Endothelial cell of umbilical vein (primary cell): ENCODE measurements around the gene KRT81. TPM values are rescaled to one million over a fixed set of nuclear protein-coding genes. Genes with fewer than 3 reads are reported as not detected.

Source experiments
- BruUV-seq: library from RNA; stranded (reverse); fragments of 400-500 nt; replicated peaks from 2 replicates; lab custom pipeline; 2021; lab: Mats Ljungman, UMichigan
- CTCF ChIA-PET: fragments of 300-600, 350-600 bp; sonication (Branson Sonifier 250); formaldehyde crosslinking; loops from one replicate; lab custom pipeline; 2021; ENCODE audit warnings: antibody characterized with exemption, inconsistent platforms; lab: Charles Lee
- POLR2A ChIA-PET: fragments of 300-600, 350-600 bp; sonication (Branson Sonifier 250); formaldehyde crosslinking; loops from one replicate; lab custom pipeline; 2021; ENCODE audit warnings: antibody characterized with exemption, inconsistent platforms; lab: Charles Lee
- DNase-seq: peaks from one replicate; pipeline ENCODE4 v3.0.0-alpha.2; 2011; ENCODE audit warnings: low read depth, low spot score
- FAIRE-seq: peaks from 2 replicates; lab custom pipeline; 2011; peaks lifted over from hg19 to GRCh38; lab: Jason Lieb, UNC
- H2AFZ ChIP-seq: 2 replicates; pipeline ENCODE4 v1.6.0; 2012; ENCODE audit warnings: low read depth, low read length, control low read depth, inconsistent platforms
- H3K27ac ChIP-seq: 2 replicates; pipeline ENCODE4 v1.5.1; 2011; ENCODE audit warnings: low read depth, mild to moderate bottlenecking, control low read depth, low read length, moderate library complexity; ENCODE audit not compliant: insufficient read depth
- H3K27me3 ChIP-seq, 2 experiments: 2 replicates each; pipeline versions ENCODE4 v1.6.0 to v1.6.1; 2011; ENCODE audit warnings: low read length in 2 of 2, mixed read lengths in 1 of 2; ENCODE audit not compliant: control insufficient read depth in 2 of 2, insufficient read depth in 2 of 2
- H3K36me3 ChIP-seq, 2 experiments: 2 replicates in 1 of 2; 3 replicates in 1 of 2; pipeline ENCODE4 v1.5.1; 2011; ENCODE audit warnings: low read length in 2 of 2, mild to moderate bottlenecking in 1 of 2, moderate library complexity in 1 of 2; ENCODE audit not compliant: control insufficient read depth in 2 of 2, insufficient read depth in 2 of 2; ENCODE audit errors: extremely low read depth in 1 of 2
- H3K4me1 ChIP-seq: 3 replicates; pipeline ENCODE4 v1.5.1; 2011; ENCODE audit warnings: mild to moderate bottlenecking, low read length; ENCODE audit not compliant: control insufficient read depth, insufficient read depth; ENCODE audit errors: extremely low read depth
- H3K4me2 ChIP-seq: 2 replicates; pipeline ENCODE4 v1.6.1; 2011; ENCODE audit warnings: low read length, control low read depth, mixed read lengths; ENCODE audit not compliant: insufficient read depth
- H3K4me3 ChIP-seq, 3 experiments: fragments of 200-600 bp in 1 of 3; sonication (generic), shearing (Covaris generic) in 1 of 3; replicated peaks in 1 of 3; 2 replicates each; pipeline ENCODE4 v1.5.1; 2011 to 2016; ENCODE audit warnings: control low read depth in 3 of 3, low read length in 3 of 3, mild to moderate bottlenecking in 2 of 3, inconsistent platforms in 1 of 3, low read depth in 1 of 3, moderate library complexity in 1 of 3; ENCODE audit not compliant: insufficient read depth in 1 of 3
- H3K79me2 ChIP-seq: 2 replicates; pipeline ENCODE4 v1.6.0; 2012; ENCODE audit warnings: low read length, inconsistent platforms; ENCODE audit not compliant: control insufficient read depth, insufficient read depth
- H3K9ac ChIP-seq: replicated peaks from 2 replicates; pipeline ENCODE3; 2011; ENCODE audit warnings: low read length, control low read depth; ENCODE audit not compliant: insufficient read depth; ENCODE audit errors: extremely low read depth
- H3K9me1 ChIP-seq: replicated peaks from 3 replicates; pipeline ENCODE4 v1.6.0; 2011; ENCODE audit warnings: mild to moderate bottlenecking, low read length; ENCODE audit not compliant: control insufficient read depth, insufficient read depth; ENCODE audit errors: extremely low read depth
- H3K9me3 ChIP-seq: replicated peaks from 2 replicates; pipeline ENCODE4 v1.5.1; 2012; ENCODE audit warnings: low read length, inconsistent platforms; ENCODE audit not compliant: control insufficient read depth, insufficient read depth
- H4K20me1 ChIP-seq: replicated peaks from 2 replicates; pipeline ENCODE3; 2011; ENCODE audit warnings: mild to moderate bottlenecking, low read length; ENCODE audit not compliant: control insufficient read depth, insufficient read depth; ENCODE audit errors: extremely low read depth
- CTCF ChIP-seq, 2 donors: IDR thresholded peaks; 1 replicate in 1 of 2; 2 replicates in 1 of 2; pipeline ENCODE4 v1.5.1; 2011; ENCODE audit warnings: low read length in 2 of 2, mild to moderate bottlenecking in 2 of 2, moderate library complexity in 2 of 2, control low read depth in 1 of 2, inconsistent platforms in 1 of 2, low read depth in 1 of 2; ENCODE audit not compliant: insufficient read depth in 1 of 2; ENCODE audit errors: extremely low read depth in 1 of 2
- EZH2 ChIP-seq: IDR thresholded peaks from 2 replicates; pipeline ENCODE4 v1.6.1; 2012; ENCODE audit warnings: borderline replicate concordance, low read depth, mild to moderate bottlenecking, moderate library complexity, low read length, inconsistent platforms; ENCODE audit not compliant: severe bottlenecking
- FOS ChIP-seq: IDR thresholded peaks from 2 replicates; pipeline ENCODE4 v1.6.1; 2011; ENCODE audit warnings: mild to moderate bottlenecking, low read length, moderate library complexity, borderline replicate concordance; ENCODE audit not compliant: insufficient read depth
- GATA2 ChIP-seq: IDR thresholded peaks from 2 replicates; pipeline ENCODE4 v1.7.0; 2011; ENCODE audit warnings: low read depth, mild to moderate bottlenecking, moderate library complexity, mixed read lengths, low read length; ENCODE audit not compliant: insufficient read length, insufficient read depth
- JUN ChIP-seq: IDR thresholded peaks from 2 replicates; pipeline ENCODE4 v1.6.1; 2011; ENCODE audit warnings: borderline replicate concordance, low read depth; ENCODE audit not compliant: insufficient read length, insufficient read depth
- MYC ChIP-seq: IDR thresholded peaks from one replicate; pipeline ENCODE4 v1.6.1; 2011; ENCODE audit warnings: mild to moderate bottlenecking, low read depth, low read length
- POLR2A ChIP-seq: IDR thresholded peaks from 2 replicates; pipeline ENCODE4 v1.6.1; 2012; ENCODE audit warnings: low read depth, mild to moderate bottlenecking, control low read depth, low read length
- POLR2AphosphoS5 ChIP-seq: IDR thresholded peaks from 2 replicates; pipeline ENCODE4 v1.6.1; 2012; ENCODE audit warnings: low read depth, mild to moderate bottlenecking, control low read depth, low read length, moderate library complexity; ENCODE audit not compliant: insufficient read depth
- dilution Hi-C: fragments of 300-500 bp; cut with MboI; formaldehyde crosslinking; loops from one replicate; pipeline ENCODE4 v1.15.0; 2019; ENCODE audit warnings: low sequenced_read_pairs; ENCODE audit not compliant: extremely low pct_ligation_motif_present
- intact Hi-C: fragments of 100-400 bp; cut with micrococcal nuclease; formaldehyde crosslinking; loops from one replicate; pipeline ENCODE4 v1.10.0; 2022
- polyA plus RNA-seq, 4 experiments: library from polyadenylated mRNA; depleted of rRNA in 3 of 4; stranded (reverse) in 3 of 4; unstranded in 1 of 4; fragments of >200 nt; gene quantifications; 2 replicates each; pipeline versions ENCODE4 v1.2.1 to v1.2.3, GENCODE V29; 2011 to 2012; ENCODE audit warnings: missing spikeins in 1 of 4
- total RNA-seq: library from RNA; stranded (reverse); gene quantifications from 2 replicates; pipeline ENCODE4 v1.2.3, GENCODE V29; 2021
- TF ChIP-seq, protein P1 (sequence below): IDR thresholded peaks from 2 replicates; pipeline ENCODE4 v1.6.1; 2011; ENCODE audit not compliant: insufficient read depth, insufficient read length

The KRT81 gene
- total and polyA plus RNA-seq, 2 donors (not counting 3 experiments of a cell fraction or from before 2014, with no cell fraction given) = not detected

DNA sequence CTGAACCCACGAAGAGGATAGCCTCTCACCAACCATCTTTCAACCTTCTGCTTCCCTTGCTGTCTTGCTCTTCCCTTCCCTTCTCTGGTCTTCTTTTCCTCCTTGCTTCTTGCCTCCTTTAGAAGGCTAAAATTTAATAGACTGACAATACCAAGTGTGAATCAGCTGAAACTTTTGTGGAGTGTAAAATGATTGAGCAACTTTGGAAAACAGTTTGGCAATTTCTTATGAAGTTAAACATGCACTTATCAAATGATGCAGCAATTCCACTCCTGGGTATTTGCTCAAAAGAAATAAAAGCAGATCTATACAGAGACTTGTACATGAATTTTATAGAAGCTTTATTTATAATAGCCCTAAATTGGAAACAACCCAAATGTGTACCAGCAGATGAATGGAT lies 20.2 kb downstream of the KRT81 start:
- H3K27ac ChIP-seq = no peak overlapping the region
- H3K4me1 ChIP-seq = no peaks in the 10 kb centered on the region
- no TSS peak for BruUV-seq
- H4K20me1 ChIP-seq = no peaks in the 10 kb centered on the region
- POLR2A ChIA-PET = no interaction called here
- DNase-seq (no peak), FAIRE-seq (no peak)
- H2AFZ ChIP-seq = no peak overlapping the region
- H3K9me3 ChIP-seq = no peaks in the 10 kb centered on the region
- no peaks in the 10 kb centered on the region for H3K79me2 ChIP-seq
- dilution Hi-C loops = no loop called here
- TF ChIP-seq EZH2 (no peak), POLR2AphosphoS5 (no peak), FOS (no peak), MYC (no peak), POLR2A (no peak), CTCF (IDR thresholded peaks at IDR 0.05; ENCODE audit: extremely low read depth in 1 of 2, insufficient read depth in 1 of 2, low read depth in 1 of 2, low read length in 2 of 2) (no peak), JUN (no peak), GATA2 (no peak)
- TF ChIP-seq, protein P1, sequence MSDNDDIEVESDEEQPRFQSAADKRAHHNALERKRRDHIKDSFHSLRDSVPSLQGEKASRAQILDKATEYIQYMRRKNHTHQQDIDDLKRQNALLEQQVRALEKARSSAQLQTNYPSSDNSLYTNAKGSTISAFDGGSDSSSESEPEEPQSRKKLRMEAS = no peak
- H3K9me1 ChIP-seq = no peaks in the 10 kb centered on the region
- CTCF ChIA-PET = interaction anchor here (1.0 to 3.2 kb wide), 5 partner anchors 8 to 45 kb away, joined by 3 to 23 read pairs (median 4); no protein-coding TSS in a partner anchor
- no peaks in the 10 kb centered on the region for H3K36me3 ChIP-seq
- no peak overlapping the region for H3K4me2 ChIP-seq
- intact Hi-C loops = no loop called here
- H3K27me3 ChIP-seq = peaks cover 22 to 30% of the 10 kb centered on the region in 2 experiments
- H3K9ac ChIP-seq = no peak overlapping the region
- H3K4me3 ChIP-seq = no peak overlapping the region
